NCI-H524 (cell line): Measurements from ENCODE around the gene SATB2.

Source experiments
- DNase-seq, 2 experiments: peaks; one replicate each; lab custom pipeline; 2025; lab: John Stamatoyannopoulos, UW

The SATB2 gene

DNA sequence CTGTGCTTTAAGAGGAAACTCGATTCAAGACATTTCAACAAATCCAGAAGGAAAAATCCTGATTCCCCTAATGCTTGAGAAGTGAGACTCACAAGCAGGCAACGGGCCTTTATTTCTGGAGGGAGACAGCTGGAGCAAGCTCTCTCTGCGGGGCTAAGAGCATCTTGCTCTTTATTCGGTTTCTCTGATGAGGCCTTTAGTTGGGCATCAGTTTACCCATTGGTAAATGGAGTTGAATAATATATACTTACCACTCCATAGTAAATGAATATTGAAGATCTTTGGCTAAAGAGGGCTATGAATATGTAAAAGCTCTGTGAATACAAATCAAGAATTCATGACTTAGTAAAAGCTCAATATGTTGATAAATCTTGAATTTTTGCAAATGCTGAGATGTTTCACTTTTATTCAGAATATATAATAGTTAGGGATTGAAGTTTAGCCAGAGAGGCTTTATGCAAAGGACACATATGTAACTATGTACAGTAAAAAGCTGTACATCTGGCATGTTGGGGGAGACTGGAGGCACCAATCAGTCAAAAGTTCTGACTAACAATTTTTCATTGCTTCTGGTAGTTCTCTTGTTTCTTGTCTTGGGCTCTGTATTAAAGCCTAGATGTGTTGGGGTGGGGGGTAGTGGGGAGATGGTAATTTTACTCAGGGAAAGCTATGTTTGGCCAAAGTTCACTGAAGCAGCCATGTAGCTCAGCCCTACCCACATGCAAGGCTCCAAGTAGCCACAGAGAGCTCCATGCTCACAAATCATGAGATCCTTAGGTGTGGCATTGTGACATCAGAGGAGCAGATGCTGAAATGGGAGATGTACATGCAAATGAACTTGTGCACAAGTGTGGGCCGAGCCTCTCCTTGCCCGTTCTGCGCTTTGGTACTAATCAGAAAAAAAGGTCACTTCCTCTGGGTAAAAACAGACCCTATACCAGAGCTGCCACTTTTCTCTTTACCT lies 200.2 kb downstream of the SATB2 start:
- no peak for DNase-seq

DNA sequence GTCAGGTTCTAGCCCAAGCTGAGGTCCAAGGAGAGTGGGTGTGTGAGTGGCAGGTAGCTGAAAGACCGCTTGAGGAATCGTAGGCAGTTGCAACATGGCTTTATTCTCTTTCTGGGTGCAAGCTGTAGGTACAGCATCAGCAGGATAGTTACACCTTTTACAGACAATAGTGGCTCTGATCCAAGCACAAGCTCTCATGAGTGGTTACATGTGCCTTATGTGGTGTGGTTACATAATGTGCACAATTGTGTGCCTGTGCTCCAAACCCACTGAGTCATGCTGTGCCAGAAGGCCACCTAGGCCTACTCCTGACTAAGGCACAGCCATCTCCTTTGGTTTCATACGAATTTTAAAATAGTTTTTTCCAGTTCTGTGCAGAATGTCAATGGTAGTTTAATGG lies 227.6 kb downstream of the SATB2 start:
- DNase-seq, result no peak

DNA sequence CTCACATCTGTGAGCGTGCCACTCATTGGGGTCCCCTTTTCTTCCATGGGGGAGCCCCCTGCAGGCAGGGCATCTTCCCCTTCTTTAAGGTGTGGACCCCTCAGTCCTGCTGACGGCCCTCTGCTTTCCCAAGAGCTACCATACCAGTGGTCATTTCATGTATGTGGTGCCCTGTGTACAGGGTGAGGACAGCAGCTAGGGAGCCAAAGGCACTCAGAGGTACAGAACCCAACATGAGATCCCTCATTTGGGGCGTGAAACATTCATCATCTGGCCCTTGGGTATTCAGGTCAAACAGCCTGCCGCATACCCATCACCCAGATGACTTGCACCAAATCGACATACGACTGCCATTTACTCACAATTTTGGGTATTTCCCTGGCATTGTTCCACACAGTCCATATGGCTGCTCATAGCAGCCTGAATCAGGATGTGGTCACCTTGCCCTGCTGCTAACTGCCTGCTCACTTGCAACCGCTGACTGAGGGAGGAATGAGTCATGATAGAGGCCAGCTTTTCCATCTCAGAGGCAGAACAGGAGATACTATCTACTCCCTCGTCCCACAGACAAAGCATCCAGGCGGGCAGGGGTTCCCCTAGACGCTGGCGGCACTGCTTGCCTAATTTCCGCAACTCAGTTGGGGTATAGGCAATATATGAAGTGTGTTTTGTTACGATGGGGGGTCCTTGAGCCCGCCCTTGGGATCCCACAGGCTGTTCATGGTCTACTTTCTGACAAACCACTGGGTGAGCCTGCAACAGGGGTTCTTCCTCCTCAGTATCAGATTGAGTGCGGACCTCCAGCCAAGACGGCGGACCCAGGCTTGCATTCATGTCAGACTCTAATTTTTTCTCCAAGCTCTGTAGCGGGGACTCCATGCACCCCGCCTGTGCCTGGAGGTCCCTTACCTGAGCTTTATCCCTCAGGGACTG lies 228.6 kb downstream of the SATB2 start:
- no peak for DNase-seq

DNA sequence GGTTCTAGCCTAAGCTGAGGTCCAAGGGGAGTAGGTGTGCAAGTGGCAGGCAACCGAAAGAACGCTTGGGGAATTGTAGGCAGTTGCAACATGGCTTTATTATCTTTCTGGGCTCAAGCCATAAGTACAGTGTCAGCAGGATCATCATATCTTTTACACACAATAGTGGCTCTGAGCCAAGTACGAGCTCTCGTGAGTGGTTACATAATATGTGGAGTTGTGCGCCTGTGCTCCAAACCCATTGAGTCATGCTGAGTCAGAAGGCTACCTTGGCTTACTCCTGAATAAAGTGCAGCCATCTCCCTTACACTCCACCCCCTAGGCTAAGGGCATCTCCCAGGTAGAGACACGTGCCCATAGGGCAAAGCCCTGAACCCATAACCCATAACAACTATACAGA lies 233.9 kb downstream of the SATB2 start:
- DNase-seq, result no peak

DNA sequence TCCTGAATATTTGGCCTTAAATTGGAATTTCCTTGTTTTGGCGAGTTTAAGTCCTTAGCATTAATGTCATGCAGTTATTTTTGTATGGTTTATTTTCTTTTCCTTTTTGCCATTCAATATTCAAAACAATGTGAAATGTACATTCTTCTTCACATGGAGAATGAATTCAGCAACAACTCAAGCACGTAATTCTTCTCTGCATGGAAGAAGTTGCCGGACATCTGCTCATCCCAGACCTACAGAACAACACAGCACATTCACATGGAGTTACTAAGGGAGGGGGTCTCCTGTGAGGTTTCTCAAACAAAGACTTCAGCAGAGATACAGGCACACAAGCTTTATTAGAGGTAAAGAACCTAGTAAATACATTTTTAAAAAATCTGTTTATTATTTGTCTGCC lies 236.8 kb downstream of the SATB2 start:
- no peak for DNase-seq

DNA sequence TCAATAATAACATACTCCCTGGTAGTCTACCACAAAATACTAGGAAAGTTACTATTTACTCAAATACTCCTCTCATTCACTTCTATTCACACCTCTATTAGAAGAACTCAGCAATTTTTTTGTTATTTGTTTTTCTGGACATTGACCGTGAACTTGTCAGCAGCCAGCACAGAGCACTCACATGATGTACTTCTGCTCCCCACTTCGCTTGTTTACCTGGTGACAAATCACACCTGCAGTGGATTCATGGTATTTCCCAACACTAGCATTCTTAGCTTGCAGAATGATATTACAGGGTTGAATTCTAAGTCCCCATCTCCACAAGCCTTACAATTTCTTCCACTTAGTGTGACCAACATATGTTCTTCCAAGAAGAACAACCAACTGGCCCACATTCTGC lies 238.2 kb downstream of the SATB2 start:
- DNase-seq, result no peak
